Skeletal muscle satellite cell (primary cell): ENCODE data around the gene DLX6.
"Not testable (repeated sequence)": the region's sequence is repeated elsewhere in the genome, so short reads cannot be mapped to it uniquely, and the experiment has no call there.

ENCODE experiments used
- H3K27me3 ChIP-seq: 2 replicates; pipeline ENCODE4 v1.7.0; 2013; ENCODE audit warnings: low read length; ENCODE audit not compliant: control insufficient read depth, insufficient read depth
- H3K36me3 ChIP-seq: 2 replicates; pipeline ENCODE4 v1.7.0; 2013; ENCODE audit warnings: mild to moderate bottlenecking, control low read depth, low read length; ENCODE audit not compliant: insufficient read depth
- H3K4me1 ChIP-seq: 2 replicates; pipeline ENCODE4 v1.7.0; 2013; ENCODE audit warnings: low read length; ENCODE audit not compliant: control insufficient read depth, insufficient read depth
- H3K4me2 ChIP-seq: 2 replicates; pipeline ENCODE4 v1.7.0; 2013; ENCODE audit warnings: mild to moderate bottlenecking, low read length
- H3K4me3 ChIP-seq: 2 replicates; pipeline ENCODE4 v1.7.0; 2013; ENCODE audit warnings: low read length
- H3K9ac ChIP-seq: 2 replicates; pipeline ENCODE4 v1.7.0; 2013; ENCODE audit warnings: mild to moderate bottlenecking, low read depth, low read length, moderate library complexity
- H3K9me3 ChIP-seq: replicated peaks from 2 replicates; pipeline ENCODE4 v1.7.0; 2013; ENCODE audit warnings: mild to moderate bottlenecking, control low read depth, low read length

Gene DLX6

DNA sequence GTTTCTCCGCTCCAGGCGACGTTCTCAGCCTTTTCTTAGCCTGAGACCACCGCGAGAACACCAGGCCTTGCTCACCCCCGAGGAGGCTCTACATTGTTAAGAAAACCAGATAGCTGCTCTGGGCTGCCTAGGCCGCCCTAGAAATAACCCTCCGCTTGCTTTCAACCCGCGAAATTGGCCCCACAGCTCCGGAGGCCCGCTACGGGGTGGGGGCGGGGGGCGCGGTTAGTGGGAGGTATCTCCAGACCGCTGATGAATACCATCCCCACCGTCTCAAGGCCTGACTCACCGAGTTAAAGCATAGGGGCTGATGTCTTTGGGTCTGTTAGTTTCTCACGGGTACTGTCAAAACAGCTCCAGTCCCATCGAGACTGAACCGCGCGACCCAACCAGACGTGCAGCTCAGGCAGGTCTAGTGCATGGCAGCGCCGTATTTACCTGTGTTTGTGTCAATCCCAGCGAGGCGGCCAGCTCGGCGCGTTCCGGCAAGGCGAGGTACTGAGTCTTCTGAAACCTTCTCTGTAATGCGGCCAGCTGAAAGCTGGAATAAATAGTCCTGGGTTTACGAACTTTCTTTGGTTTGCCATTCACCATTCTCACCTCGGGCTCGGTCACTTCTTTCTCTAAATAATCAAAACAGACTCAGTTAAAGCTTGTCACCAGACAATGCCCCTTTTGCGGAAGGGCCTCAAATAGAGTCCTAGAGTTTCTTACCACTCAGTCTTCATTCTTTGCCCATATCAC, 16.6 kb downstream of the DLX6 start:
- Histone ChIP-seq H3K9me3 (no peaks in the 10 kb centered on the region), H3K4me3 (no peak overlapping the region), H3K4me1 (peaks cover 4% of the 10 kb centered on the region), H3K9ac (no peak overlapping the region), H3K36me3 (no peaks in the 10 kb centered on the region), H3K27me3 (peaks cover 97% of the 10 kb centered on the region), H3K4me2 (peak overlapping the region; percentile 15)

DNA sequence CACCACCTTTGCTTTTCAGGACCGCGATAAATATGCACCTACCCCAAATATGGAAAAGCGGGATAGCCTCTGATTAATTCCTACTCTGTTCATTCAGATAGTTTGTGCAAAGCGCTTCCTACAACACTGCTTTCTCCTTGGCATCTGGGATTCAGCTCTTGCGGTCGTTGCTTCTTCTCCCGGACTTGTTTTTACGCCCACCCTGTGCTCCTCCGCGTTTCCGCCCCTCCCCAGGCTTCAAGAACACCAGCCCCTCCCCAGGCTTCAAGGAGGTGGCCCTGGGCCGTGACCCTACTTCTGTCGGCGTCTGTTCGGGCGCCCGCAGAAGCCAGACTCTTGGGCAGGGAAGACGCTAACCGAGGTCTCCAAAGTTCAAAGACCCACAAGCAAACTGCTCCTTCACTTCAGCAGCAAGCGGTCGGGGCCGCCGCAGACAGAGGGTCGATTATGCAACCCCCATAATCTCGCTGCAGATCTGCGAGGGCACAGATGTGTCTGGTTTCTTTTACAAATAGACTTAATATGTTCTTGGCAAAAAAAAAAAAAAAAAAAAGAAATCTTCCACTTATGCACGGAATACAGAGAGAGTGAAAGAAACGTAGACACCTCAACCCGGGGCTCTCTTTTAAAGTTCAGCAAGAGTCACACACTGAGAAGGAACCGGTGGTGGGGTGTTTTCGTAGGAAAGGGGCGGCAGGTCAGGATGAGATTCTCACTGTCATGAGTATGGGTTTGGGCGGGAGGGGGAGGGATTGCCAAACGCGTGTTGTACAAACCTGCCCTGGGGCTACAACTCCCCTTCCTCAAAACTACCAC, 17.3 kb downstream of the DLX6 start:
- Histone ChIP-seq H3K36me3 (no peaks in the 10 kb centered on the region), H3K4me1 (peaks cover 4% of the 10 kb centered on the region), H3K4me3 (no peak overlapping the region), H3K4me2 (peak overlapping the region; percentile 33), H3K9ac (no peak overlapping the region), H3K9me3 (no peaks in the 10 kb centered on the region), H3K27me3 (peaks cover 94% of the 10 kb centered on the region)

DNA sequence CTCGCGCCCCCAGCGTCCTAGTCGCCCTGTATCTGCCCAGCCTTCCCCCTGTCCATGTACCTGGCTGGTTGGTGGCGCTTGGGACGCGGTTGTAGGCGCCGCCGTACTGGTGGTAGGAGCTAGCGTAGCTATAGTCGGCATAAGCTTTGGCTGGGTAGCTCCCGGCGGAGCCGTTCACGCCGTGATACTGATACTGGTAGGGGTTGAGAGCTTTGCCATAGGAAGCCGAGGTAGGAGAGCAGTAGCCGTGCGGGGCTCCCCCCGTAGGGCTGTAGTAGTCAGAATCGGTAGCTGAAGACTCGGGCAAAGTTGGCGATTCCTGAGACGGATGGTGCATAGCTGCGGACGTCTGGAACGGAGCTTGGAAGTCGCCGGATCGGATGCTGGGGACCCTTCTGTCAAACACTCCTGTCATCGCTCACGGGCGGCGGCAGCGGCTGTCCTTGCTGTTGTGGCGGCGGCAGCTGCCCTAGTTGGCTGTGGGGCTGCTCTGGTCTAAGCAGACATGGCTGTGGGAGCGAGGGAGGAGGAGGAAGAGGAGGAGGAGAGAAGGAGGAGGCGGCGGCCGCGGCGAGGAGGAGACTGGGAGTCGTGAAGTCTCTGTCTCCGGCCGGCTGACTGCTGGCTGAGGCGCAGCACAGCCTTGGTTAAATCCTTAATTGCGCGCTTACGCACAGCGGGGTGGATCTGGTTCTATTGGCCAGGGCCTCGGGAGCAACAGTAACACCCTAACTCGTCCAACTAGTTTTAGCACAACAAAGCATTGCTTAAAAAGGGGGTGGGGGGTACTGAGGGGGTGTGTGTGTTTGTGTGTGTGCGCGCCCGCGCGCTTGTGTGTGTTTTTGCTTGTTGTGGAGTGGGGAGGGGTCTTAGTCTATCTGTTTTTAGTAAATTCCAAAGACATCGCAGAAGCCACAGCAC, 19.1 kb downstream of the DLX6 start, which contains the start of gene DLX5:
DLX5 (minus strand) TSS at position 623 of the 921 bp plus-strand sequence; CDS start at position 415, 208 bp downstream.
- H3K4me2 ChIP-seq = peak within 1 kb of the TSS; percentile 80
- H3K9me3 ChIP-seq = no peaks in the 10 kb centered on the region
- no peaks in the 10 kb centered on the region for H3K4me1 ChIP-seq
- H3K36me3 ChIP-seq = no peaks in the 10 kb centered on the region
- H3K27me3 ChIP-seq = peaks cover 79% of the 10 kb centered on the region
- H3K9ac ChIP-seq = no peak within 1 kb of the TSS
- peak within 1 kb of the TSS; percentile 69 for H3K4me3 ChIP-seq

DNA sequence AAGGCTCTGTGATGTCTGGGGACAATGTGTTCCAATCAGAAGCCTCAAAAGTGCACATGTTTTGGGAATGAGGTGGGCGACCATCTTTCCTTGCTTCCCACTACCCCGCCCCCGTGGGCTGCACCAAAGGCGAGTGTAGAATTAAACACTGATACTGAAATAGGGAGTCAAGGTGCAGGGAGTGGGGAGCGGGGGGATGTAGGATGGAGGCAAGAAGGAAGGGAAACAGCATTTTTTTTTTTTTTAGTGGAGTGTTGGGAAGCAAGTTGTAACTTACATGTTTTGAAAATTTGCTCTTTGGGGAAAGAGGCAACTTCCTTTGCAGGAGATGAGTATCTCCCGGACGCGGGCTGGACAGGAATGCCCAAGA, 19.8 kb downstream of the DLX6 start:
- H3K4me1 ChIP-seq = no peaks in the 10 kb centered on the region
- peak overlapping the region; percentile 69 for H3K4me3 ChIP-seq
- no peak overlapping the region for H3K9ac ChIP-seq
- H3K4me2 ChIP-seq = peak overlapping the region; percentile 80
- H3K36me3 ChIP-seq = no peaks in the 10 kb centered on the region
- H3K27me3 ChIP-seq = peaks cover 72% of the 10 kb centered on the region
- no peaks in the 10 kb centered on the region for H3K9me3 ChIP-seq

DNA sequence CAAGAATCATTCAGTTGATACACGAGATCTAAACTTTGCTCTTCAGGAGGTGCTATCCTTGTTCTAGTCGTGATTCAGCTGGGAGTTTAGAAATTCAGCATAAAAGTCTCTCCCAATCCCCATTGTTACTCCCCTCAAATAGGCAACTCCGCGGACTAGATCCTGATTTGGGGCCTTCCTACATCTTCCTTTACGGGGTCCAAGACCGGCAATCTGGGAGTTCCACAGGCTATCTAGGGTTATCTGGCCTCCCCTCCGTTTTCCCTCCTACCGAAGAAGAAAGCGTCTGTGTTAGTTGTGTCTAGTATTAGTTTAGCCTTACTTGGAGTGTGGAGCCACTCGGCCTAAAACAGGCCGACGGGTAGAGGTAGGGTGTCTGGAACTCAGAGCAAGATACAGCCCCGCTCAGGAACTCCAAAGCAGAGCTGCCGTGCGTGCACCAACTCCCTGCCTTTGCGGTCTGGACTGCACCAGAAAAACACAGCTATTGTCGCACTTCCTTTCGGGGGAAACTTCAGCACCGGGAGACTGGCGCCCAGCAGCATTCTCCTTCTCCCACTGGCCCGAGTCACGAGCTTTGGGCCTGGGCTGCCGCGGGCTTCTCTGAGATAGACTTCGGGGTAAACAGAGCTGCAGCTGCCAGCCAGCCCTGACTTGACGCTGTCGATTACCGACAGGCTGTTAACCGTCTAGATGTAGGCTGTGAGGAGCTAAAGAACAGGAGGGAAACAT, 20.8 kb downstream of the DLX6 start:
- H3K4me2 ChIP-seq = no peak overlapping the region
- no peaks in the 10 kb centered on the region for H3K9me3 ChIP-seq
- no peaks in the 10 kb centered on the region for H3K36me3 ChIP-seq
- no peak overlapping the region for H3K9ac ChIP-seq
- H3K4me1 ChIP-seq = no peaks in the 10 kb centered on the region
- peaks cover 62% of the 10 kb centered on the region for H3K27me3 ChIP-seq
- no peak overlapping the region for H3K4me3 ChIP-seq

DNA sequence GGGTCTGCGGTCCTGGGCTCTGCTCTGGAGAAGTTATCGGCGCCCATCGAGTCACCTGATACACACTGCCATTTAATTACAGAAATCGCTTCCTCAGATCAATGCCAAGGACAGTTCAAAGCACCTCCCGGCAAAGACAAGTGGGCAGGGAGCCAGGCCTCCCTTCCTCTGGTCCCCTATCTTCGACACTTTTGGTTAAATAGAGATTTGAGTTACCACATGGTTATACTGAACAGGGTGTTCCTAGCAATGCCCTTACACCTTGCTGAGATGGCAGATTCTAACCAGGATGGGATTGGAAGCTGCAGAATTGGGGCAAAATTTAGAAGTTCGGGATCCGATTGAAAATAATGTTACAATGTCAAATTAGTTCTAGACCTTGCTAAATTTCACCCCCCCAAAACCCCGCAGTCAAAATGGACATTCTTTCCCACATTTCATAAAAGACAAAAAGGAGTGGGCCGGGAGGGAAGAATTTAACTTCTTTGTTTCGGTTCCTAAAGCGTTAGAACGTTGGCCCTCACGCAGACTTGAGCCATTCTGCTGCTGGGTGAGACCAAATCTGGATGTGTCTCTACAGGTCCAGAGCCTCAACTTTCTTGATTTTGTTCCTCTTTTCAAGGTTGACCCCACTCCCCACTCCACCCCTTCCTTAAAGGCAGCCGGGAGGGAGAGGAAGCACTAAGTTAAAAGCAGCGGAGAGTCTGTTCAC, 21.5 kb downstream of the DLX6 start:
- Histone ChIP-seq H3K36me3 (no peaks in the 10 kb centered on the region), H3K4me1 (no peaks in the 10 kb centered on the region), H3K4me3 (peak overlapping the region; percentile 55), H3K9ac (no peak overlapping the region), H3K27me3 (peaks cover 59% of the 10 kb centered on the region), H3K9me3 (no peaks in the 10 kb centered on the region), H3K4me2 (peak overlapping the region; percentile 82)

DNA sequence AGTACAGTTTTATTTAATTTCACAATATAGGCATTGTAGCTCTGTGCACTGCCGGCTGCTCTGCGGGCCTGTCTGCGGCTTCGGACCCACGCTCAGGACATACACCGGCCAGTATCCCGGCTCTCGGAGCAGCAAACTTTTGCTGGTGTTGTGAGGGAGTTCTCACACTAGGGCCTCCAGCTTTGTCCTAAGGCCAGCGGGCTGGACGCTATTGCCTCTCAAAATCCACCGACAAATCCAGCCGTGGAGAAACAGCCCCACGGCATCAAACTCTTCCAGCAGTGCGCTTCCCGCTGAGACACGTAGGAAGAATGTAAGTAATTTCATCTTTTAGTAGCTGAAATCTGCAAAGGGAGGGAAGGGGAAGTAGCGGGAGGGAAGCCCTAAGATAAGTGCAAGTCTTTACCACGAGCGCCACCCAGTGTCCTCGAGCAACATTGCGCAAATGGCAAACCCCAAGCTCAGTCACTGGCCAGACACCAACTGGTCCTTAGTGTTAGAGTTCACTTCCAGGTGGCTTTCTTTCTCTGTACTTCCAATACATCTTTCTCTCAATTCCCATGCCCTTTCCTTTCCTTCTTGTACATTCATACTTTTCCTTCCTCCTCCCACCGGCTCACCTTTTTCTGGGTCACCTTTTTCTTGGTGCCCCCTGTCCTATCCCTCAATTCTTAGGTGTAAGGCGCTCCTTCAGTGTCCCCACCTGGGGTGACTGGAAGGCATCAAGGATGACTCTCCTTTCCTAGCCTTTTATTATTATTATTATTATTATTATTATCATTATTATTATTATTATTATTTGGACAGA, 22.3 kb downstream of the DLX6 start:
- Histone ChIP-seq H3K27me3 (peaks cover 51% of the 10 kb centered on the region), H3K36me3 (no peaks in the 10 kb centered on the region), H3K9ac (no peak overlapping the region), H3K9me3 (no peaks in the 10 kb centered on the region), H3K4me3 (peak overlapping the region; percentile 55), H3K4me2 (peak overlapping the region; percentile 82), H3K4me1 (no peaks in the 10 kb centered on the region)

DNA sequence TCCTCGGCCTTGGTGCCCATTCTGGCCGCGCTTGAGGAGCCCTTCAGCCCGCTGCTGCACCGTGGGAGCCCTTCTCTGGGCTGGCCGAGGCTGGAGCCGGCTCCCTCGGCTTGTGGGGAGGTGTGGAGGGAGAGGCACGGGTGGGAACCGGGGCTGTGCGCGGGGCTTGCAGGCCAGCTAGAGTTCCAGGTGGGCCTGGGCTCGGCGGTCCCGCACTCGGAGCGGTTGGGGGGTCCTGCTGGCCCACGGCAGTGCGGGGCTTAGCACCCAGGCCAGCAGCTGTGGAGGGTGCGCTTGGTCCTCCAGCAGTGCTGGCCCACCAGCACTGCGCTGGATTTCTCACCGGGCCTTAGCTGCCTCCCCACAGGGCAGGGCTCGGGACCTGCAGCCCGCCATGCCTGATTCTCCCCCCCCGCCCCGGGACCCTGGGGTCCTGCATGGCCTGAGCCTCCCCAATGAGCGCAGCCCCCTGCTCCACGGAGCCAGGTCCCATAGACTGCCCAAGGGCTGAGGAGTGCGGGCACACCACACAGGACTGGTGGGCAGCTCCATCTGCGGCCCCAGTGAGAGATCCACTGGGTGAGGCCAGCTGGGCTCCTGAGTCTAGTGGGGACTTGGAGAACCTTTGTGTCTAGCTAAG, 29.0 kb downstream of the DLX6 start:
- not testable (repeated sequence) for H3K4me2 ChIP-seq, H3K9ac ChIP-seq, H3K9me3 ChIP-seq, H3K36me3 ChIP-seq, H3K4me3 ChIP-seq, H3K4me1 ChIP-seq, H3K27me3 ChIP-seq

DNA sequence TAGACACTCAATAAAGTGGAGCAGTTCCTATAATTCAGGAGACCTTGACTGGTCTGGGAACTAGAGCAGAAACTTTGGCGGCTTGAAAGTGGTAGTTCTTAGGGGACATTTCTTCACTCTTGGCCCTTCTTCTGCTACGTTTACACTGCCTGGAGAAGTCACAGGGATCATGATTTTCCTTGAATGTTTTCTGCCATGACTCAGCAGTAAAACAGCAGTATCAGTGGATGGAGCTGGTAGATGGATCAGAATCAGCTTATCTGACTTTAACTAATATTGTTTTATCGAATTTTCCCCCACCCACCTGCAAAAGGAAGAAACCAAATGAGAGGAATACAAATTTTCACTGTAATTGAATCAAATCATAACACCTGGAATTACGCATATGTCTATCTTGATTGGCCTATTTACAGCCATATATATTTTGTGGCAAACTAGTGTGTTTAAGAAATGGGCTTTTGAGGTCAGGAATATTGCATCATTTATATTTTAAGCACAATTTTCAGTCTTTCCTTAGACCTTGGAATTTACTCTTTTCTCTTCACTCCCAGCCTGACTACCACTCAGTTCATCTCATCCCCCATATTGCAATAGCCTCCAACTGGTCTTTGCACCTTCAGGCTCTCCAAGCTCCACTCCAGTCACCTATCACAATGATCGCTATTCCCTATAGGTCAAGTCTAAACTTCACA, 34.2 kb downstream of the DLX6 start:
- H3K4me2 ChIP-seq = no peak overlapping the region
- H3K27me3 ChIP-seq = peaks cover 7% of the 10 kb centered on the region

More for the DNA sequence above, 34.2 kb downstream of the DLX6 start:
- Histone ChIP-seq H3K36me3 (no peaks in the 10 kb centered on the region), H3K4me1 (no peaks in the 10 kb centered on the region), H3K9me3 (no peaks in the 10 kb centered on the region), H3K4me3 (no peak overlapping the region), H3K9ac (no peak overlapping the region)
